Stimulated activated CD8-positive, alpha-beta memory T cell treated with anti-CD3 and anti-CD28 coated beads, Interleukin-4, amount 100 ng/mL, for 48 hours (primary cell): ENCODE results near the gene KCNG1.

Experiments
- DNase-seq: peaks from one replicate; pipeline ENCODE4 v3.0.0-alpha.2; 2020

KCNG1 gene

GRCh38 chr20:51011479-51011878 is 11.4 kb downstream of the KCNG1 start:
- DNase-seq, result no peak

- DNase-seq, result no peak
Measured at GRCh38 chr20:51010932-51011331, 12.0 kb downstream of the KCNG1 start.

- no peak for DNase-seq
Measured at GRCh38 chr20:51010043-51010365, 12.9 kb downstream of the KCNG1 start.

GRCh38 chr20:51009303-51010042 is 13.4 kb downstream of the KCNG1 start:
- DNase-seq, result no peak

GRCh38 chr20:51008718-51009117 is 14.2 kb downstream of the KCNG1 start:
- DNase-seq, result no peak

- DNase-seq, result no peak
Measured at GRCh38 chr20:51005214-51005613, 17.7 kb downstream of the KCNG1 start.

GRCh38 chr20:51004781-51005180 is 18.1 kb downstream of the KCNG1 start:
- DNase-seq, result no peak

GRCh38 chr20:51004305-51004727 is 18.6 kb downstream of the KCNG1 start:
- DNase-seq, result no peak

GRCh38 chr20:51003753-51004152 is 19.2 kb downstream of the KCNG1 start:
- no peak for DNase-seq

- no peak for DNase-seq
Measured at GRCh38 chr20:51002633-51003032, 20.3 kb downstream of the KCNG1 start.

GRCh38 chr20:51001430-51002265 is 21.3 kb downstream of the KCNG1 start:
- no peak for DNase-seq

- DNase-seq, result no peak
Measured at GRCh38 chr20:50999355-50999754, 23.6 kb downstream of the KCNG1 start.

- DNase-seq, result no peak
Measured at GRCh38 chr20:50996901-50997865, 25.7 kb downstream of the KCNG1 start.

GRCh38 chr20:50995506-50995905 is 27.4 kb downstream of the KCNG1 start:
- DNase-seq, result no peak

- DNase-seq, result no peak
Measured at GRCh38 chr20:50993876-50994275, 29.0 kb downstream of the KCNG1 start.

GRCh38 chr20:50992733-50993457 is 30.0 kb downstream of the KCNG1 start:
- peak; percentile 64 for DNase-seq

GRCh38 chr20:50992336-50992732 is 30.6 kb downstream of the KCNG1 start:
- no peak for DNase-seq

GRCh38 chr20:50991076-50991475 is 31.8 kb downstream of the KCNG1 start:
- no peak for DNase-seq

- DNase-seq, result peak; percentile 69
Measured at GRCh38 chr20:50987493-50988210, 35.3 kb downstream of the KCNG1 start.

GRCh38 chr20:50983321-50983720 is 39.6 kb downstream of the KCNG1 start:
- no peak for DNase-seq

- no peak for DNase-seq
Measured at GRCh38 chr20:50982363-50982762, 40.5 kb downstream of the KCNG1 start.

- no peak for DNase-seq
Measured at GRCh38 chr20:50981714-50982048, 41.2 kb downstream of the KCNG1 start.
